Limb (tissue), 2 donors: Measurements from ENCODE around the gene LEPR.
"Not testable (repeated sequence)": the region's sequence is repeated elsewhere in the genome, so short reads cannot be mapped to it uniquely, and the experiment has no call there.

Experiments
- DNase-seq, 2 donors: peaks; one replicate each; pipeline ENCODE4 v3.0.0-alpha.2; 2016; ENCODE audit errors: extremely low spot score in 2 of 2

The LEPR gene

GRCh38 chr1:65420590-65421350 lies at the start of gene LEPR, which contains the start of gene LEPROT:
Gene LEPR (plus strand): TSS chr1:65420668. CDS start chr1:65565566, 144,898 bp downstream.
Gene LEPROT (plus strand): TSS chr1:65420668. CDS start chr1:65420725, 57 bp downstream.
- peak in 1 of 2 donors; percentile 72 for DNase-seq

DNA sequence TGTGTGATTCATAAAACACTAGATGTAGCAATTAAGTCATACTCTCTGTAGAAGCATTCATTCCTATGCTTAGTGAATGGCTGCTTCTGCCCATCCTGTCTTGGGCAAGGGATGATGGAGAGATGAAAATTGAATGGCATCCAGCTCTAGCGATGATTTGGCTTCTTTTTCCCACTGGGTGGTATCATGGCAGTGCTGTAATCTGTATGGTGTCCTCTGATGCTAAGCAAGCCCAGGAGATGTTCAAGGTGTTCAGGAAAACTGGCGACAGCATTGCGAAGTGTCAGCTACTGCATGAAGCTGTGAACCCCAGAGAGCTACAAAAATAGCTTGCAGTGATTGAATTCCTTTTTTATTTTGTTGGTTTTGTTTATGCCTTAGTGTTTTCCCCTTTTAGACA lies 48.9 kb upstream of the LEPR start:
- no peak for DNase-seq

GRCh38 chr1:65372557-65372956 lies 47.9 kb upstream of the LEPR start:
- no peak for DNase-seq

- no peak for DNase-seq
Observed at GRCh38 chr1:65377496-65378246, 42.8 kb upstream of the LEPR start.

DNA sequence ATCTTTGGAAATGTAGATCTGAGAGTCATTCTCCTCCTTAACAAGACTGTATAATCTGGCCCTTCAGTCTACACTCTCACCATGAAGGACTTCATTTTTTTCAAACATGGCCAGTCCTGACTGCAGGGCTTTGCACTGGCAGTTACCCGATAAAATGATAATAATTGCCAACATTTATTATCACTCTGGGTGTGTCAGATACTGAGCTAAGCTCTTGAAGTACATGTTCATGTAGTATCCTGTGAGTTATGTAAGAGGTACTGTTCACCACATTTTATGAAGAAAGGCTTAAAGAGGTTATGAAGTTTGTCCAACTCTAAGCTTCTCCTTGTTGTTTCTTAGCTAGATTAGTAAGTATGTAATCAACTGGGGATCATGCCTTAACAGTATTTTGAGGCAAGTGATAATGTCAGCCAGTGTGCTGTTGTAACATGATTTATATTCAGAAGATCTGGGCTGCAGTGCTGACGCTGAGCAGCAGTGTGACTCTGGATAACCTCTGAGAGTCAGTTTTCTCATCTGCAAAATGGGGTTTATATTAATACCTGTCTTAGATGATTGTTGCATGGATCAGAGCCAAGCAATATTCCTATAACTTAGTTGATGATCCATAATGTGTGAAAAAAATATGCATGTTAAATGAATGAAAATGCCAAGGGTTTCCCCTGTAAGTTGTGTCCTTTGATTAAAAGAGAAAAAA lies 42.1 kb upstream of the LEPR start:
- no peak for DNase-seq

GRCh38 chr1:65384426-65384825 lies 36.0 kb upstream of the LEPR start:
- not testable (repeated sequence) for DNase-seq

DNA sequence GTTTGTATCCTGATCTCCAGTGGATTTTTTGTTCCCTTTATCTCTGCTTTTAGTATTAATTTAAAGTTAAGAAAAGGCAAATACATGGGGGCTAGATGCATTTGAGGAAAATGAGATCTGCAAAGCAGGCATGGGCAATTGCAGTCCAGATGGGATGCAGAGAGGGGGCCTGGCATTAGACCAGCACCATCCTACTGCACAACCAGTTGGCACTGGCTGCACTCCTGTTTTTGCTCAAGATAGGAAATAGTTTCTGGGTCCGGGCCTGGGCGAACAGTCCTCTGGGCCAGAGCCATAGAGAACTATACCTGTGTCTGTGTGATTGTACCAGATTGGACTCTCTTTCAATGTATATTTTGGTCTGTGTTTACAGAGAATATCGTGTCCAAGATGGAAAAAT lies 34.0 kb upstream of the LEPR start:
- DNase-seq = no peak

GRCh38 chr1:65387821-65388220 lies 32.6 kb upstream of the LEPR start:
- no peak for DNase-seq

- DNase-seq = no peak
Observed at GRCh38 chr1:65388908-65389695, 31.4 kb upstream of the LEPR start.

GRCh38 chr1:65392497-65392896 lies 28.0 kb upstream of the LEPR start:
- no peak for DNase-seq

DNA sequence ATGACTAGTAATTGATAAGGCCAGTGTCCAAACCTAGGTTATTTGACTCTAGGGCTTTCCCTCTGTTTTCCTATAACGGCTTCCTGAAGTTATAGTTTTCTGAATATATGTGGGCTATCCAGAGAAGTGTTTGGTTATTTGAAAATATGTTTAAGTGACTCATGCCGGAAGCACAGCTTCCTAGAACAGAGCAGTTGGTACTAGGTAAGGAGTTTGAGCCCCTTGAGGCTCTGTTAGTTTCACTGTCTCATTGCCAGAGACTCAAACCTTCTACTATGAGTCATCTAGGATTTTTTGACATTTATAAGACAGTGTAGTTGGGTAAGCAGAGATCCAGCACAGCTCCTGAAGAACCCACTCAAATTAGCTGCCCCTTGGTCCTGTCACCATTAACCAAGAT lies 27.1 kb upstream of the LEPR start:
- no peak for DNase-seq

GRCh38 chr1:65393928-65394327 lies 26.5 kb upstream of the LEPR start:
- no peak for DNase-seq

- DNase-seq = no peak
Observed at GRCh38 chr1:65395887-65396612, 24.4 kb upstream of the LEPR start.

DNA sequence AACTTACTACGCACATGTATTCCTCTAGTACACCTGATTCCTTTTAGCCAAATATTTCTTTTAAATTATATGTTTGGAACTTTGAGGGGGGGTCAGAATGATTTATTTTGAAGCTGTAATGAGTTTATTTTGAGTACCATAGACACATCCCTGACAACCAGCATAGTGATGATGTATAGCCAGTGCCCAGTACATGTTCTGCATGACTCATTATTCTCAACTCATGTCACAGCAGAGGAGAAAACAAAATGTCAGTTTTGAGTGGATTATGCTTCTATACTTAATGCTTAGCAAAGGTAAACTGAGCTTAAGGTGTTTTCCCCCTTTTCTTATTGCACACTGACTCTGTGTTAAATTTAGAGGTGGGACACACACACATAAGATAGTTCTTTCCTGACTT lies 22.4 kb upstream of the LEPR start:
- no peak for DNase-seq

GRCh38 chr1:65399003-65399402 lies 21.5 kb upstream of the LEPR start:
- DNase-seq = no peak

- no peak for DNase-seq
Observed at GRCh38 chr1:65401612-65402011, 18.9 kb upstream of the LEPR start.

- DNase-seq = peak in 1 of 2 donors; percentile 25
Observed at GRCh38 chr1:65404941-65405340, 15.5 kb upstream of the LEPR start.

- no peak for DNase-seq
Observed at GRCh38 chr1:65407877-65408276, 12.6 kb upstream of the LEPR start.

- DNase-seq = no peak
Observed at GRCh38 chr1:65409314-65409713, 11.2 kb upstream of the LEPR start.

DNA sequence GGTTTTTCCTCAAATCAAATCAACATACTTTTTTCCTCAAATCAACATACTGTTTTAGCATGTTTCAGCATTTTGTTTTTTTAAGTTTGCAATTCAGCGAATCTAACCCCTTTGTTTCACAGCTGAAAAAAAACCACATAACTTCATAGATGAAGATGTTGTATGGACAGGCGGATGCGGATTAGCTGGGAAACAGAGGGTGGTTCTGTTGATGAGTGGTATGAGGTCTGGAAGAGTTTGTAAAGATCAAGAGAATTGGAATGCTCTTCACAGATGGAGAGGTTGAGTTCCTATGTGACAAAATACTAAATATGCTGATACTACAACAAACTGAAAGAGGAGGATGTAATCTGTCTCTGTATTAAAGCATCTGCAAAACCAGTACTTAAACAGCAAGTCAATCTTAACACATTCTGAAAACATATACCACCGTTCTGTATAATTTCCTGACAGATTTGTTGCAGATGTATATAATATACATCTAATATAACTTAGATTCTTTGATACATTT lies 10.6 kb upstream of the LEPR start:
- DNase-seq = no peak
